Activated effector memory CD4-positive, alpha-beta T cell treated with anti-CD3 and anti-CD28 coated beads, Interleukin-2, amount 50 U/mL, for 16 hours (primary cell): ENCODE measurements around the gene AOX1.
"Not testable (repeated sequence)": the region's sequence is repeated elsewhere in the genome, so short reads cannot be mapped to it uniquely, and the experiment has no call there.

Experiments
- DNase-seq: peaks from one replicate; pipeline ENCODE4 v3.0.0-alpha.2; 2020

Gene AOX1

DNA sequence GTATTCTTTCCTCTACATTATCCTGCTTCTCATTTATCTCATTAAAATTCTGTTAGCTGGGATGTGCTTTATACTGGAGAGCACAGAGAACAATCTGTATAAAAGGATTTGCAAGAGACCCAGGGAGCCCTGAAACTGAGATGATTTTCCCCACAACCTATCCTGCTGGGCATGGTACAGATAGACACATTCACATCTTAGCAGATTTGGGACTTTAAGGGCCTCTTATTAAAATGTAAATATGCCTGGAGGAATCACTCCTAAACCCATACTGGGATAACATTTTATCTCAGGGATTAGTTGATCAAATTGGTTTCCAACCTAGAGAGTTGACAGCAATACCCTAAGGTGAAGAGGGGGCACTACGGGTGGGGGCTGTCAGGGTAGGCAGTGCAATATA lies 45.5 kb downstream of the AOX1 start:
- no peak for DNase-seq

DNA sequence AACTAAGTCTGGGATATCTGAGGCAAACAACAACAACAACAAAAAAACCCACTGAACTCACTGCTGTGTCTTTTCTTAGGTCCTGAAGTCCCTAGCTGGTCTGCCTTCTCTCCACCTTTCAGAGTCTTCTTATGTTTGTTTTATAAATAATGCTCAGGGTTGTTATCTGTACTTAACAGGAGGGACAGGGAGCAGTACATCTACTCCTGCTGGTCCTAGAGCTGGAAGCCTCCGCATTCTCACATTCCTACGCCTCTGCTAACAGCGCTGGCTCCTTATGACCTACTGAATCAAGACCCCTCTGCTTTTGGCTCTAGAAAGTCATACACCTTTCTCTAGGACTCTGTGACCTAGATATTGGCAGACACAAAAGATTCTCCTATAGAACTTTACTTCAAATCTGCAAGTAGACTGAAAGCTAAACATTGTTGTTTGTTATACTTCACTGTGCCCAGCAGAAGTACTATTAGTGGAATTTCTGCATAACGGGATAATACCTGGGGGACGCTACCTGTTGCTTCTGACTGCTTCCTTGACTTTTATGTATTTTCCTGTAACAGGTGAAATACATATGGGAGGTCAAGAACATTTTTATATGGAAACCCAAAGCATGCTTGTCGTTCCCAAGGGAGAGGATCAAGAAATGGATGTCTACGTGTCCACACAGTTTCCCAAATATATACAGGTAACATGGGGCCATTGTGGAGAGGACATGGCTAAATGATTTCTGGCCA lies 48.6 kb downstream of the AOX1 start:
- DNase-seq, result no peak

DNA sequence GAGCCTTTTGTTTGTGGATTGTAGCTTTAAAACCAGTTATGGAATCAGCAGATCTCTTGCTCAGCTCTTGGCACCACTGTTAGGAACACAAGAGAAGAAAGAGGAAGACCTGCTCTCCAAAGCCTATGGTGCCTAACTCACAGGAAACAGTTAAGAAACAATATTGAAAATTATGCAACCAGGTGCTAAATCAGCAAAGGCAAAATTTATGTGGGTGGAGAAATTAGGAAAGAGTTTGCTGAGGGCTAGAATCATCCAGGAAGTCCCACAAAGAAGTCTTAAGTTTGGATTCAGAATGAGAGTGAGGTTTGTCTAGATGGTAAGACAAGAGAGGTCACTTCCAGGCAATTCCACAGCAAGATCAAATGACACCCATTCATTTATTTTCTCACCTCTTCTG lies 49.4 kb downstream of the AOX1 start:
- DNase-seq, result no peak

DNA sequence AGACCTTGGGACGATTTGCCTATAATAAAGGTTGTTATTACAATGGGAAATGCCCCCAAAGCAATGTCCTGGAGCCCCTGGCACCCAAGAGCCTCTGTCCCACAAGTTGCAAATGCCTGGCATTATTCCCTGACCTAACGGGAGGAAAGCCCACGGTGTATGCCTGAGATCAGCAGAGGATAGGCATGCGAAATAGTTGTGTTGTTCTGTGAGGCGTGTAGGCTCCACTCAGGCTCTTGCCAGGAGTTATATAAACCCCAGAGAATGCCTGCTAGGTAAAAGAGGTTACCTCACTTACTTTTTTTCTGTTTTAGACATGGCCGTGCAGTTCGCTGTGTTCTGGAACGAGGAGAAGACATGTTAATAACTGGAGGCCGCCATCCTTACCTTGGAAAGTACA lies 52.1 kb downstream of the AOX1 start:
- DNase-seq, result no peak

DNA sequence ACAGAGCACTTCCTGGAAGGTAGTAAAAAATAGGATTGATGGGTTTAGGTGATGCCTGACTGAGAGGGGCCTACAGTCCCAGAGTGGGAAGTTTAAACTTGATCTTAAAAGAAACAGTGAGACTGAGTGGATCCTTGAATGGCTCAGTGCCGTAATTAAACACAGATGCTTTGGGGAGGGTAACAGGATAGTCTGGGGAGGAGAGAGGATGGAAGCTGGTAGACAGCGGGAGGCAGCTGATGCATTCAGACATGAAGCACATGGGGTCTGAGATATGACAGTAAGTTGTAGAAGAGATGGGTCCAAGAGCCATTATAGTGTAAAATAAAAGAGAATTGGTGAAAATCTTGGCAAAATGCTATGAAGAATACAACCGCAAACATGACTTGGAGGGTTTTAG lies 54.4 kb downstream of the AOX1 start:
- DNase-seq, result no peak

DNA sequence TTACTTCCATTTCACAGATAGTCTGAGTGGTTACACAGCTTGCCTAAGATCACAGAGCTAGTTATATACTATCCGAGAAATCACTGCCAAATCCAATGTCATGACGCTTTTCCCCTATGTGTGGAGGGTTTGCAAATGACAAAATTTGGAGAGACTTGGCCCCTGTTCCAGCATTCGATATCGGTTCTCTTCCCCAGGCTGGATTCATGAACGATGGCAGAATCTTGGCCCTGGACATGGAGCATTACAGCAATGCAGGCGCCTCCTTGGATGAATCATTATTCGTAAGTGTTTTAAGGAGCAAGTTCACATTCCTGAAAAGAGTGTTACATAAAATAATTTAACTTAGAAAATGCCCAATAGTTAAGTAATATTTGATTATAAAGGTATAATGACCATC lies 55.1 kb downstream of the AOX1 start:
- DNase-seq, result no peak

DNA sequence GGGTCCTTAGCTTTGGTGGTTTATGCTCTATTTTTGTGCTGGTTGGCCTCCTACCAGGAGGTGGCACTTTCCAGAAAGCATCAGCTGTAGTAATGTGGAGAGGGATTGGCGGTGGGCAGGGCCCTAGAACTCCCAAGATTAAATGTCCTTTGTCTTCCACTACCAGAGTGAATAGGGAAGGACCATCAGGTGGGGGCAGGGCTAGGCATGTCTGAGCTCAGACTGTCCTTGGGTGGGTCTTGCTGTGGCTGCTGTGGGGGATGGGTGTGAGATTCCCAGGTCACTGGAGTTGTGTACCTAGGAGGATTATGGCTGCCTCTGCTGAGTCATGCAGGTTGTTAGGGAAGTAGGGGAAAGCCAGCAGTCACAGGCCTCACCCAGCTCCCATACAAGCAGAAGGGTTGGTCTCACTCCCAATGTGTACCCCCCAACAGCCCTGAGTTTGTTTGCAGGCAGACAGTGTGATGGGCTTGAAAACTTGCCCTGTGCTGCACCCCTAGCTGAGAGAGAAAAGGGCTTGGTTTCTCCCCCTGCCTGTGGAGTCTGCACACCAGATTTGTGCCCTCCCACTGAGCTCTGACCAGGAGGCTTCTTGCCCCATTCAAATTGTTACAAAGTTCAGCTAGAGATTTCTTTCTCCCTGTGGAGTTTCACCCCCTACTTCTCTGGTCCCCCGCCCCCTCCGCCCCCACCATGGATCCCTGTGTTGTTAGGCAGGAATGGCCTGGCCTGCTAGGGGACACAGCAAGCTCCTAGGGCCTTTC lies 62.9 kb downstream of the AOX1 start:
- not testable (repeated sequence) for DNase-seq

DNA sequence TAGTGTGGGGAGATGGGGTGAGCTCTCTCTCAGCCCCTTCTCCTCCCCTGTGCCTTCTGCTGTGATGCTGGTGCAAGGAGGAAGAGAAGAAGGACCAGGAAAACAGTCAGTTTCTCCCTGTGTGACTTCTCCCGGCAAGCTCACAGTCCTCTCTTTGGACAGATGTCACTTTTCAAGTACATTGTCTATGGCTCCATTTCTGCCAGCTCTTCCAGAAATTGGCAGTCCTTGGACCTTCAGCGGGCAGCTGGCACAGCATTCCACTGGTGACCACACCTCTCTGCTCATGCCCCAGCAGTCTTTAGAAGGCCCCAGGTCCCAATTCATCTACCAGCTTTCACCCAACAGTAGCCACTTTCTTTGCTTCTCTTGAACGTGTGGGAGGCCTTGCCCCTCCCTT lies 63.9 kb downstream of the AOX1 start:
- no peak for DNase-seq

DNA sequence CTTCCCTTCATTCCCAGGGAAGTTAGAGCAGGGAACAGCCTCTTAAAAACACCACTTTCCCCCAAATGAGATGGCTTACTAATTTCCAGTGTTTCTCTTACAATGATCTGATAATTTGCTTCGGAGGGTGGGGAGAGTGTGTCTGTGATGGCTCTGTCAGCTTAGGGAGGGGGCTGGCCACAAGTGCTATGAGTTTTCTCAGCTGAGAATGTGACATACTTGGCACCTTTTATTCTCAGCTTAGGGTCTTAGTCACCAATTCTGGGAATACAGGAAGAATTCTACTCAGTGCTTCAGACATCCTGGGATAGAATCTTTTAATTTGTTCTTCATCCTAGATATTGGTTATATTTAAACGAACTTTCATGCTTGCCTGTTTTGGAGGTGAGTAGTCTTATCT lies 64.4 kb downstream of the AOX1 start:
- DNase-seq, result no peak

DNA sequence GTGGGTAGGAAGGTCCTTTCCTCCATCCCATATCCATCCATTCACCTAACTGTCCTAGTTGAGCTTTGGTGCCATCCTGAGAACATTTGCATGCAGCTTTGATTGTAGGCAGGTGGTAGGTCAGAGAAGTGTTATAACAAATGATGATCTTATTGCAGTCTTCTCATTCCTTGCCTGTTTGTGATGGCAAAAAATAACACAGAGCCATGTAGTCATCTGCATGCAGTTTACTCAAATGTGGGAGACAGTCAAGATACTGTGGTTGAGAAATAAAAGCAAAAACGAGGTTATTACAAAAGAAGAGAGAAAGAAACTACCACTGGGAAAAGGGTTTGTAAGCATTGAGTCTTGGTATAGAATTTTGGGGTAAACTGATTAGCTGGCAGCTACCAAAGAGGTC lies 66.3 kb downstream of the AOX1 start:
- no peak for DNase-seq

DNA sequence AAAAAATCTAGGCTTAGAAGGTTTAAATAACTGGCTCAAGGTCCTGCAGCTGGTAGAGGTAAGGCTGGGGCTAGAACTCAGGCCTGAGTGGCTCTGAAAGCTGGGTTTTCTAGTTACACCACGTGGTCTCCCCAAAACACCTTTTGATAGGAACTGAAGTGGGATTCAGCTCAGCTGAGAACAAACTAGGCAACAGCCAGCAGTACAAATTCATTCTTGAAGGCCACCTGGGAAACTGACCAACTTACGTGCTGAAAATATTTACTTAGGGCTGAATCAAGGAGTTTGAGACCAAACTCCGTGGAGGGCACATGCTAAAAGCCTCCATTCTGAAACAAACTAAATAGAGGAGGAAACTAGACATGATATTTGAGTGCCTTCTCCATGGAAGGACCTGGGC lies 67.2 kb downstream of the AOX1 start:
- no peak for DNase-seq

DNA sequence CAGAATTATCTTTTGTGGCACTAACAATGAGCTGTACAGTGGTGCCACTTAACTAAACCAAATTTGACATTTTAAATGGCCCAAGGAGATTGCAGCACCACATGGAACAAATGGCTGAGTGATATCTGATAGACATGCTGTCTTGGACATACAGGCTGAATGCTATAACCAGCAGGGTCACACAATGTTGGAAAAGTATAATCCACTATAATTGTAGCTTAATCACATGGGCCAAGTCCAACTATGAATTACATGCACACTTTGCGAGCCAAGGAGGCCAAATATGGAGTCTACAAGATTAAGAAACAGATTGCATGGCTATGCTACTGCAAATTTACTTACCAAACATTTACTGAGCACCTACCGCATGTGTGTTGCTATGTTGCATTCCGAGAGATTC lies 69.0 kb downstream of the AOX1 start:
- no peak for DNase-seq

DNA sequence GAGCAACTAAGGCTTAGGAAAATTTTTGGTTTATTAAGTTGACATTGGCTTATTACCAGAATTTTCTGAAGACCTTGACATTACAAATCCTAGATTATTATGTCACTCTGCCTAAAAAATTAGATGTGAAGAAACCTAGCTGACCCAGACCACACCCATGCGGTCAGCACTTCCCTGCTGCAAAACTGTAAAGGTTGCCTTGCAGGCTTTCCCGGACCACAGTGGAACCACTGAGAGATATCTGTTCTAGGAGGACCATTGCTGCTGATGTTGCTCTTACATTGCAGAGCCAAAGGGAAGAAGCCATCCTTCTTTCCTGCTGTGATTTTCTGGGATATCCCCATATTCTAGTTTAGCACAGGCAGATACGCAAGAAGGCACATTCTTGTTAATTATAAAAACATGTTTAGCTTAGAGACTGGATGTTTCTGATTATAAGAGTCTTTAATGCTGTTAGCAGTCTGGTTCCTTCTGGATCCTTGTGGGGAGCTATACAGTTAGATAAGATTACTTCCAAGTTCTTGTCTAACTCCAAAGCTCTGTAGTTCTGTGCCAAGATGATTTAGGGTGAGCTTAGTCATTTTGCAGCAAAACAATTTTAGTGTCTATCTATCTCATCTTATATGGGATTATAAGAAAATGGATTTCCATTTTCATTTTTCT lies 70.2 kb downstream of the AOX1 start:
- DNase-seq, result no peak

DNA sequence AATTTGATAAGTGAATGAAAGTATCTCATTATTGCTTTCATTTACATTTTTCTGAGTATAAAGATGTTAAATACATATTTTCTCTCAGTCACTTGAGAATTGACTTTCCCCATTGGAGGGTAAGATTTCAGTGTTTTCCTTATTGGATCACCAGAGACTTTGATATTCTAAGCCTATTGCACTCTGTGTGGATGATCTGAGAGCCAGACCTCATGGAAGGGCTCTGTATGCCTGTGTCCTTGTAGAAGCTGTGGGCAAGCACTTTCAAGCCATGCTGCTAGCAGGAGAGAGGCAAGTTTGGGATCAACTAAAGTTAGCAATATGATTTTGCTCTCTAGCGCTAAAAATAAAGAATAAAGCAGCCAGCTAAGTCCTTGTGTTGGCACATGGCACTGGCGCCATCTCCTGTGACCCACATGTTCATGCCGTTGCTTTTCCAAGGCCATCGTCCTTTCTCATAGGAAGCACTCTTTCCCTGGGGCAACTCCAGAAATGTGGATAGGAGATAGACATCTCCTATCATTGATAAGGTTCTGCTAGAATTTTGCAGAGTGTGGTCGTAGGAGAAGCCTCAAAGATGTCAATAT lies 72.6 kb downstream of the AOX1 start:
- no peak for DNase-seq

DNA sequence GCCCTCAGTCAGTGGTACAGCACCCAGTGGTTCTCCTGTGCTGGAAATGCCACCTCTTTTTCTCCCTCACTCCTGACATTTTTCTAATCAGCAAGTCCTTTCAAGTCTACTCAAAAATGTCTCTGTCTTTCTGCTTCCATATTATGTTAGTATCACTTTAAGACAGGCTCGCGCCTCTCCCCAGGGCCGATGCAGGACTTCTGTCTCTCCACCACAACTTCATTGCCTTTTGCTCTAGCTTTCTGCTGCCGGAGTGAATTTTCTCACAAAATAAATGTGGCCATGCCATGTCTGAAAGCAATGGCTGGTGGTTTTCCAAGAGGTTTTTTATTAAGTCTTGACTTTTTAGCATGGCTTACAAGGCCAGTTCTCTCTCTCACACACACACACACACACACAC lies 73.6 kb downstream of the AOX1 start:
- DNase-seq, result no peak

DNA sequence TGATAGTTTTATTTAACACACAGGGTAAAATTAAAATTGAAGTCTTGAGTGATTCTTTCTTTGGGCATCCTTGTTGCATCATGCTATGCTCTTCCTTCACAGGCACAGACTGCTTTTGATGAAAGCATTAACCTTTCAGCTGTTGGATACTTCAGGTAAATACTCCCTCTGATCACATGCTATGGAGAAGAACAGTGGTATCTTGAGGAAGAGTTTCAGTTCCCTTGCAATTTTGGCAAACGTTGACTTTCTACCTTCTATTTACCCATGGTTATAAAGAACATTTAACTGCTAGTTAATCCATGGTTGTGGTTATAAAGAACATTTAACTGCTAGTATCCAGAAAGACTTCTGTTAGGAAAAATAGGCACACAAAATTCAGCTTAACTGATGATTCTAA lies 75.7 kb downstream of the AOX1 start:
- no peak for DNase-seq

DNA sequence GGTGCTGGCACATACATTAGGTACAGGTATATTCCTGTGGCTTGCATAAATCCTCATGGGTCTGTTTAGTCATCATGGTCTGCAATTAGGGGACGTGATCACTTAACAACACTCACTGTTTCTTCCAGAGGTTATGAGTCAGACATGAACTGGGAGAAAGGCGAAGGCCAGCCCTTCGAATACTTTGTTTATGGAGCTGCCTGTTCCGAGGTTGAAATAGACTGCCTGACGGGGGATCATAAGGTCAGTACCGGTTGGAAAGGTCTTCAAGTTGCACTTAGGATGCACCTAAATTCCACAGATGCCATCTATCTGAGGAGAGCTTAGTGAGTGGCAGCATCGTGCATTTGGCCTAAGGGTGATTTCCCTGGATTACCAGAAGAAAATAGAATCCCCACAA lies 76.9 kb downstream of the AOX1 start:
- DNase-seq, result no peak

DNA sequence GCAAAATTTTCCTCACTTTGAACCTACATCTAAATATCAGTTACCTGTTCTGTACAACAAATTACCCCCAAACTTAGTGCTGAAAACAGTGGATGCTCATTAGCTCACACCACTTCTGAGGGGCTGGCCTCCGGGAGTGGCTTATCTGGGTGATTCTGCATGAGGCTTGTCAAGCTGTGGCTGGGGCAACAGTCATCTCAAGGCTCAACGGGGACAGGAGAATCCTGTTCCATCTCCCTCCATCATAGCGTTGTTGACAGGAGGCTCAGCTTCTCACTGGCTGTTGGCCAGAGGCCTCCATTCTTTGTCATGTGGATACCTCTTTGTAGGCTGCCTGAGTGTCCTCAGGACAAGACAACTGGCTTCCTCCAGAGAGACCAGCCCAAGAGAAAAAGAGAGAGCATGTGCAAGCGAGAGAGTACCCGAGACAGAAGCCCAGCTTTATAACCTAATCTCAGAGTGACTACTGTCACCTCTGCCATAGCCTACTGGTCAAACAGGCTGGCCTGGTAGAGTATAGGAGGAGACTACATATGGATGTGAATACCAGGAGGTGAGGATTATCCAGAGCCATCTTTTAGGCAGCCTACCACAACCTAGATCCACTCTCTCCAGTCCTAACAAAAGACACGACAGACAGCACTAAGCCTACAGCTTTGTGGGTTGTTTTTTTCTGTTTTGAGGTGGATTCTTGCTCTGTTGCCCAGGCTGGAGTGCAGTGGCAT lies 79.1 kb downstream of the AOX1 start:
- DNase-seq, result no peak

DNA sequence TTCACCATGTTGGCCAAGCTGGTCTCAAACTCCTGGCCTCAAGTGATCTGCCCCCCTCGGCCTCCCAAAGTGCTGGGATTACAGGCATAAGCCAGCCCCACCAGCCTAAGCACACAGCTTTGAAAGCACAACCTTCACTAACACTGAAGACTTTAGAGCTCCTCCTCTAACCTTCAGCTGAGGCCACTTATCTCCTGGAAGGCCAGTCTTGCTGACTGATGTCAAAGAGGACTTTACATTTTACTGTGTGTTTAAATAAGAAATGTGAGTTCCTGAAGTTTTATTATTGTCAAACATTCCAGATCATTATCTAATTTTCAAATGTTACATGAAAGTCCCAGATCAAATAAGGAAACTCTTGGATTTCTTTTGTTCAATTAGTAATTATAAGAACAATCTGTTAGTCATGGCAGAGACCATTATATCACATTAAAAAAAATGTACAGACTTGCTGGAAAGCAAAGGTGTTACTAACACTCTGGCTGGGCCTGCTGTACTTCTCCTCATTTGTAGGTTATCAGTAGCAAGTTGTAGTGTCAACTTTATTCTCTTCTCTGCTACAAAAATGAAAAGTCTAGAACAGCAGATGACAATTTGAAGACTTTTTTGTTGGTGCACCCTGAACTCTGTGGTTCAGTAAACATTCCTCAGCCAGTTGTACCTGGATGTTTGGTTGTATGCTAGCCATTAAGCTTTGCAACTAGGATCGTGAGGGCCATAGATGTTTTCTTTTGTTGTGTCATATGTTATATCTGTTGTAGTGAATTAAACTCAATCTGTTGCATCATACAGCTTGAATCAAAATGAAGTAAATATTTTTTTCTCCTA lies 80.0 kb downstream of the AOX1 start:
- DNase-seq, result no peak

DNA sequence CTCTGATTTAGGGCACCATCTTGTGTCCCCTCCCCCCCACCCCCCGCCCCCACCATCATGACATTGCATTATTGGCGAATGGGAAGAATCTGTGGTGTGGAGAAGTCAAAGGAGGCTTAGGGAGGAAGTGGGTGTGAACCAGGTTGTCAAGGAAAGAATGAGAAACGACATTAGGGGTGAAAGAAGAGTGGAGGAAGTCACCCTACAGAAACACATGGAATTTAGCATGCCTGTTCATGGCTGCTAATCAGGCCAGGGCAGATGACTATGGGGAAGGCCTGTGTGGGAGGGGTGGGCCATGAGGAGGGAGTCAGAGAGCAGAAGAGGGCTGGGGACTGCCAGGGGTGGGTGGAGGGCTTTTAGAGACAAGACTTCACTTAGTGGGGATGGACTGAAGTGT lies 81.6 kb downstream of the AOX1 start:
- DNase-seq, result no peak

DNA sequence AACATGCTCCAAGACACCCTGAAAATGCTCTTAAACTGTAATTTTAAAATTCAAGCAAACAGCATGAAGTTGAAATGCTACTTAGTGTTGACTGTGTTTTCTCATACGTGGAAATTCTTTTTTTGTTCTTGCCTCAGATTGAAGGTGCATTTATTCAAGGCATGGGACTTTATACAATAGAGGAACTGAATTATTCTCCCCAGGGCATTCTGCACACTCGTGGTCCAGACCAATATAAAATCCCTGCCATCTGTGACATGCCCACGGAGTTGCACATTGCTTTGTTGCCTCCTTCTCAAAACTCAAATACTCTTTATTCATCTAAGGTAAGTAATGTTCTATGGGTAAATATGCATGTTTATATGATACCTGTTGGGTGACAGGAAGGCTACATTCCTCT lies 82.7 kb downstream of the AOX1 start:
- no peak for DNase-seq

DNA sequence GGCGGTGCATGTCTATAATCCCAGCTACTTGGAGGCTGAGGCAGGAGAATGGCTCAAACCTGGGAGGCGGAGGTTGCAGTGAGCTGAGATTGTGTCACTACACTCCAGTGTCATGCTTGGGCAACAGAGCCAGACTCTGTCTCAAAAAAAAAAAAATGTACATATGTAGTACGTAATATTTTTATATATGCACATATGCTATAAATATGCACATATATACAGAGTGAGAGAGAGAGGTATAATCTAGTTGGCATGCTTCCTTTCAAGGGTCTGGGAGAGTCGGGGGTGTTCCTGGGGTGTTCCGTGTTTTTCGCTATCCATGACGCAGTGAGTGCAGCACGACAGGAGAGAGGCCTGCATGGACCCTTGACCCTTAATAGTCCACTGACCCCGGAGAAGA lies 83.5 kb downstream of the AOX1 start:
- no peak for DNase-seq
